Endothelial cell of umbilical vein (primary cell): ENCODE results near the gene HOXB6. TPM values are rescaled to one million over a fixed set of nuclear protein-coding genes. Genes with fewer than 3 reads are reported as not detected.

Experiments used
- BruUV-seq: library from RNA; stranded (reverse); fragments of 400-500 nt; replicated peaks from 2 replicates; lab custom pipeline; 2021; lab: Mats Ljungman, UMichigan
- CTCF ChIA-PET: fragments of 300-600, 350-600 bp; sonication (Branson Sonifier 250); formaldehyde crosslinking; loops from one replicate; lab custom pipeline; 2021; ENCODE audit warnings: antibody characterized with exemption, inconsistent platforms; lab: Charles Lee
- POLR2A ChIA-PET: fragments of 300-600, 350-600 bp; sonication (Branson Sonifier 250); formaldehyde crosslinking; loops from one replicate; lab custom pipeline; 2021; ENCODE audit warnings: antibody characterized with exemption, inconsistent platforms; lab: Charles Lee
- DNase-seq: peaks from one replicate; pipeline ENCODE4 v3.0.0-alpha.2; 2011; ENCODE audit warnings: low read depth, low spot score
- FAIRE-seq: peaks from 2 replicates; lab custom pipeline; 2011; peaks lifted over from hg19 to GRCh38; lab: Jason Lieb, UNC
- H2AFZ ChIP-seq: 2 replicates; pipeline ENCODE4 v1.6.0; 2012; ENCODE audit warnings: low read depth, low read length, control low read depth, inconsistent platforms
- H3K27ac ChIP-seq: 2 replicates; pipeline ENCODE4 v1.5.1; 2011; ENCODE audit warnings: low read depth, mild to moderate bottlenecking, control low read depth, low read length, moderate library complexity; ENCODE audit not compliant: insufficient read depth
- H3K27me3 ChIP-seq, 2 experiments: 2 replicates each; pipeline versions ENCODE4 v1.6.0 to v1.6.1; 2011; ENCODE audit warnings: low read length in 2 of 2, mixed read lengths in 1 of 2; ENCODE audit not compliant: control insufficient read depth in 2 of 2, insufficient read depth in 2 of 2
- H3K36me3 ChIP-seq, 2 experiments: 2 replicates in 1 of 2; 3 replicates in 1 of 2; pipeline ENCODE4 v1.5.1; 2011; ENCODE audit warnings: low read length in 2 of 2, mild to moderate bottlenecking in 1 of 2, moderate library complexity in 1 of 2; ENCODE audit not compliant: control insufficient read depth in 2 of 2, insufficient read depth in 2 of 2; ENCODE audit errors: extremely low read depth in 1 of 2
- H3K4me1 ChIP-seq: 3 replicates; pipeline ENCODE4 v1.5.1; 2011; ENCODE audit warnings: mild to moderate bottlenecking, low read length; ENCODE audit not compliant: control insufficient read depth, insufficient read depth; ENCODE audit errors: extremely low read depth
- H3K4me2 ChIP-seq: 2 replicates; pipeline ENCODE4 v1.6.1; 2011; ENCODE audit warnings: low read length, control low read depth, mixed read lengths; ENCODE audit not compliant: insufficient read depth
- H3K4me3 ChIP-seq, 3 experiments: fragments of 200-600 bp in 1 of 3; sonication (generic), shearing (Covaris generic) in 1 of 3; replicated peaks in 1 of 3; 2 replicates each; pipeline ENCODE4 v1.5.1; 2011 to 2016; ENCODE audit warnings: control low read depth in 3 of 3, low read length in 3 of 3, mild to moderate bottlenecking in 2 of 3, inconsistent platforms in 1 of 3, low read depth in 1 of 3, moderate library complexity in 1 of 3; ENCODE audit not compliant: insufficient read depth in 1 of 3
- H3K79me2 ChIP-seq: 2 replicates; pipeline ENCODE4 v1.6.0; 2012; ENCODE audit warnings: low read length, inconsistent platforms; ENCODE audit not compliant: control insufficient read depth, insufficient read depth
- H3K9ac ChIP-seq: replicated peaks from 2 replicates; pipeline ENCODE3; 2011; ENCODE audit warnings: low read length, control low read depth; ENCODE audit not compliant: insufficient read depth; ENCODE audit errors: extremely low read depth
- H3K9me1 ChIP-seq: replicated peaks from 3 replicates; pipeline ENCODE4 v1.6.0; 2011; ENCODE audit warnings: mild to moderate bottlenecking, low read length; ENCODE audit not compliant: control insufficient read depth, insufficient read depth; ENCODE audit errors: extremely low read depth
- H3K9me3 ChIP-seq: replicated peaks from 2 replicates; pipeline ENCODE4 v1.5.1; 2012; ENCODE audit warnings: low read length, inconsistent platforms; ENCODE audit not compliant: control insufficient read depth, insufficient read depth
- H4K20me1 ChIP-seq: replicated peaks from 2 replicates; pipeline ENCODE3; 2011; ENCODE audit warnings: mild to moderate bottlenecking, low read length; ENCODE audit not compliant: control insufficient read depth, insufficient read depth; ENCODE audit errors: extremely low read depth
- CTCF ChIP-seq, 2 donors: IDR thresholded peaks; 1 replicate in 1 of 2; 2 replicates in 1 of 2; pipeline ENCODE4 v1.5.1; 2011; ENCODE audit warnings: low read length in 2 of 2, mild to moderate bottlenecking in 2 of 2, moderate library complexity in 2 of 2, control low read depth in 1 of 2, inconsistent platforms in 1 of 2, low read depth in 1 of 2; ENCODE audit not compliant: insufficient read depth in 1 of 2; ENCODE audit errors: extremely low read depth in 1 of 2
- EZH2 ChIP-seq: IDR thresholded peaks from 2 replicates; pipeline ENCODE4 v1.6.1; 2012; ENCODE audit warnings: borderline replicate concordance, low read depth, mild to moderate bottlenecking, moderate library complexity, low read length, inconsistent platforms; ENCODE audit not compliant: severe bottlenecking
- FOS ChIP-seq: IDR thresholded peaks from 2 replicates; pipeline ENCODE4 v1.6.1; 2011; ENCODE audit warnings: mild to moderate bottlenecking, low read length, moderate library complexity, borderline replicate concordance; ENCODE audit not compliant: insufficient read depth
- GATA2 ChIP-seq: IDR thresholded peaks from 2 replicates; pipeline ENCODE4 v1.7.0; 2011; ENCODE audit warnings: low read depth, mild to moderate bottlenecking, moderate library complexity, mixed read lengths, low read length; ENCODE audit not compliant: insufficient read length, insufficient read depth
- JUN ChIP-seq: IDR thresholded peaks from 2 replicates; pipeline ENCODE4 v1.6.1; 2011; ENCODE audit warnings: borderline replicate concordance, low read depth; ENCODE audit not compliant: insufficient read length, insufficient read depth
- MAX ChIP-seq: IDR thresholded peaks from 2 replicates; pipeline ENCODE4 v1.6.1; 2011; ENCODE audit not compliant: insufficient read depth, insufficient read length
- MYC ChIP-seq: IDR thresholded peaks from one replicate; pipeline ENCODE4 v1.6.1; 2011; ENCODE audit warnings: mild to moderate bottlenecking, low read depth, low read length
- POLR2A ChIP-seq: IDR thresholded peaks from 2 replicates; pipeline ENCODE4 v1.6.1; 2012; ENCODE audit warnings: low read depth, mild to moderate bottlenecking, control low read depth, low read length
- POLR2AphosphoS5 ChIP-seq: IDR thresholded peaks from 2 replicates; pipeline ENCODE4 v1.6.1; 2012; ENCODE audit warnings: low read depth, mild to moderate bottlenecking, control low read depth, low read length, moderate library complexity; ENCODE audit not compliant: insufficient read depth
- dilution Hi-C: fragments of 300-500 bp; cut with MboI; formaldehyde crosslinking; loops from one replicate; pipeline ENCODE4 v1.15.0; 2019; ENCODE audit warnings: low sequenced_read_pairs; ENCODE audit not compliant: extremely low pct_ligation_motif_present
- intact Hi-C: fragments of 100-400 bp; cut with micrococcal nuclease; formaldehyde crosslinking; loops from one replicate; pipeline ENCODE4 v1.10.0; 2022
- polyA plus RNA-seq, 4 experiments: library from polyadenylated mRNA; depleted of rRNA in 3 of 4; stranded (reverse) in 3 of 4; unstranded in 1 of 4; fragments of >200 nt; gene quantifications; 2 replicates each; pipeline versions ENCODE4 v1.2.1 to v1.2.3, GENCODE V29; 2011 to 2012; ENCODE audit warnings: missing spikeins in 1 of 4
- total RNA-seq: library from RNA; stranded (reverse); gene quantifications from 2 replicates; pipeline ENCODE4 v1.2.3, GENCODE V29; 2021

The HOXB6 gene
- total and polyA plus RNA-seq, 2 donors (not counting 3 experiments of a cell fraction or from before 2014, with no cell fraction given), result 8.8 to 24.0 TPM

DNA sequence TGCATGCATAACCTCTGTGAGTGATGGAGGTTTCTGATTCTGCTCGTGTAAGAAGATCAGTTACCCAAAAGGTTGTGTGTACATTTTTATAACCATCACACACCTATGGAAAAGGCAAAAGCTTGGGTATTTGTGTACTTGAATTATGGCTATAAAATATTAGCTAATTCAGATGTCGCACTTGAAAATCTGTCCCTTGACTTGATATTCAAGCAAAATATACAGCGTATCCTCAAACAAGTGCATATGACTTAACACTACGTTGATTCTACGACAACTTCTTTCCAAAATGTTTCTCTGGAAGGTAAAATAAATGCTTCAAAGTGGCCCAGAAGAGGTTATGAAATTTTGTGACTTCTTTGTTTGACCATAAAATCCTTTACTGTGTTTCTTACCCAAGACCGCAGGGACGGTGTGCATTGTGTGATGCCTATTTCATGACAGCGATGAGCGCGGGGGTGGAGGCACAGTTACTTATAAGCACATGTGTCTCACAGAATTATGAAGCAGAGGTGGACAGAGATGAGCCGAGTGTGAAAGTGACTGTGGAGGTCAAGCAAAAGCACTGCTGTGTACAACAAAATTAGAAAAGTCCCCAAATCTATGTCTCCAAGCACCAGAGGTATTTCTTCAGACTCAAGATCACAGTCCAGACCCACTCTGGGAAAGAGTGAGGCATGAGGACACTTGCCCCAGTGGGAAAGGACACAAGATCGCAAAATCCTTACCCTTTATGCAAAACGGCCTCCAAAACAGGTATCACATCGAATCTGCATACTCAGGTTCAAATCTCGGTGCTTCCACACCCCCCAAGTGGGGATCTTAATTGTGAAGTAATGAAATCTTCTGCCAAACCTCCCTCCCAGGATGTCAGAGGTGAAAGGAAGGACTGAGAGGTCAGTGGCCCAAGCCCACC lies 25.5 kb upstream of the HOXB6 start:
- intact Hi-C loops (no loop called here), dilution Hi-C loops (no loop called here)
- ChIA-PET POLR2A (no interaction called here), CTCF (interaction anchor here (0.7 to 1.0 kb wide), 3 partner anchors 248 to 604 kb away, joined by 3 to 4 read pairs (median 4); no protein-coding TSS in a partner anchor)
- peaks cover 8% of the 10 kb centered on the region for H3K4me1 ChIP-seq
- H3K79me2 ChIP-seq, result no peaks in the 10 kb centered on the region
- no peaks in the 10 kb centered on the region for H3K36me3 ChIP-seq
- DNase-seq, result no peak
- H3K9me3 ChIP-seq, result no peaks in the 10 kb centered on the region
- no peaks in the 10 kb centered on the region for H4K20me1 ChIP-seq
- no peak overlapping the region for H3K4me2 ChIP-seq
- no peak for FAIRE-seq
- H3K27me3 ChIP-seq, result peaks cover 65 to 93% of the 10 kb centered on the region in 2 experiments
- BruUV-seq, result no TSS peak
- TF ChIP-seq GATA2 (no peak), JUN (no peak), FOS (no peak), POLR2A (no peak), EZH2 (no peak), MAX (no peak), CTCF (IDR thresholded peaks at IDR 0.05; ENCODE audit: extremely low read depth in 1 of 2, insufficient read depth in 1 of 2, low read depth in 1 of 2, low read length in 2 of 2) (no peak), MYC (no peak), POLR2AphosphoS5 (no peak)
- H3K9me1 ChIP-seq, result no peaks in the 10 kb centered on the region
- H3K27ac ChIP-seq, result no peak overlapping the region
- no peak overlapping the region for H2AFZ ChIP-seq
- H3K9ac ChIP-seq, result no peak overlapping the region
- no peak overlapping the region for H3K4me3 ChIP-seq
